C4-2B (cell line): ENCODE results near the gene SYP.

Experiments
- H3K27ac ChIP-seq: fragments of 450-650 bp; 2 replicates; pipeline ENCODE4 v1.5.1; 2017
- CTCF ChIP-seq: fragments of 450-650 bp; conservative IDR thresholded peaks from 2 replicates; pipeline ENCODE4 v1.5.1; 2017; ENCODE audit warnings: mild to moderate bottlenecking
- ZFX ChIP-seq: fragments of 450-650 bp; IDR thresholded peaks from 2 replicates; pipeline ENCODE4 v1.6.1; 2017

Gene SYP

GRCh38 chrX:49198540-49199314 is 1.3 kb downstream of the SYP start:
- no peak overlapping the region for H3K27ac ChIP-seq
- TF ChIP-seq ZFX (no peak), CTCF (no peak)

GRCh38 chrX:49197543-49198087 is 2.4 kb downstream of the SYP start:
- no peak for TF ChIP-seq ZFX
- no peak for TF ChIP-seq CTCF

GRCh38 chrX:49193542-49193964 is 6.4 kb downstream of the SYP start:
- TF ChIP-seq CTCF (no peak), ZFX (no peak)
- no peak overlapping the region for H3K27ac ChIP-seq

More at GRCh38 chrX:49197543-49198087, 2.4 kb downstream of the SYP start:
- H3K27ac ChIP-seq, result no peak overlapping the region

- TF ChIP-seq CTCF, result peak; percentile 73
- no peak for TF ChIP-seq ZFX
- H3K27ac ChIP-seq, result no peak overlapping the region
Measured at GRCh38 chrX:49192722-49193328, 7.2 kb downstream of the SYP start.

GRCh38 chrX:49191574-49192011 is 8.4 kb downstream of the SYP start:
- TF ChIP-seq CTCF, result no peak
- TF ChIP-seq ZFX, result peak; percentile 76
- peak overlapping the region; percentile 88 for H3K27ac ChIP-seq

GRCh38 chrX:49190821-49191573 is 9.0 kb downstream of the SYP start:
- H3K27ac ChIP-seq, result peak overlapping the region; percentile 88
- TF ChIP-seq ZFX (no peak), CTCF (no peak)

- peak overlapping the region; percentile 86 for H3K27ac ChIP-seq
- TF ChIP-seq CTCF (no peak), ZFX (no peak)
Measured at GRCh38 chrX:49189606-49190005, 10.4 kb downstream of the SYP start.
